Stomach (tissue), 4 donors: ENCODE measurements around the gene SET.

Experiments used
- CTCF ChIP-seq, 7 experiments: fragments of 450-650 bp in 4 of 7; fragments of 200-600 bp in 3 of 7; sonication (generic) in 3 of 7; IDR thresholded peaks; one replicate each; pipeline ENCODE4 v1.5.1; 2016 to 2019; ENCODE audit warnings: antibody characterized with exemption in 7 of 7, control low read depth in 2 of 7, mild to moderate bottlenecking in 1 of 7
- EP300 ChIP-seq: sonication (generic); formaldehyde crosslinking; IDR thresholded peaks from one replicate; pipeline ENCODE4 v1.6.1; 2017; ENCODE audit warnings: antibody characterized with exemption
- POLR2A ChIP-seq, 4 donors: fragments of 450-650 bp; IDR thresholded peaks; one replicate each; pipeline ENCODE4 v1.6.1; 2016; ENCODE audit warnings: antibody characterized with exemption in 4 of 4, control low read depth in 2 of 4, mild to moderate bottlenecking in 1 of 4, moderate library complexity in 1 of 4
- POLR2AphosphoS5 ChIP-seq, 3 donors: sonication (generic); formaldehyde crosslinking; IDR thresholded peaks; one replicate each; pipeline ENCODE4 v1.6.1; 2016; ENCODE audit warnings: antibody characterized with exemption in 3 of 3

- TF ChIP-seq CTCF (IDR thresholded peaks at IDR 0.05), result no peak
- no peak for TF ChIP-seq POLR2A (IDR thresholded peaks at IDR 0.05)
- no peak for TF ChIP-seq EP300
- no peak for TF ChIP-seq POLR2AphosphoS5 (IDR thresholded peaks at IDR 0.05)
These were observed 12.3 kb downstream of the SET start for GRCh38 chr9:128701227-128701854.
